KMS-11 (cell line): ENCODE results near the gene RAB1A.

Source experiments
- H2AFZ ChIP-seq: fragments of 200-600 bp; sonication (generic); 2 replicates; pipeline ENCODE4 v1.6.1; 2016; ENCODE audit warnings: antibody characterized with exemption, mixed run types, low read depth
- H3K27ac ChIP-seq: fragments of 200-600 bp; sonication (generic); 2 replicates; pipeline ENCODE4 v1.6.1; 2016; ENCODE audit warnings: mild to moderate bottlenecking, mixed run types
- H3K27me3 ChIP-seq: fragments of 200-600 bp; sonication (generic); 2 replicates; pipeline ENCODE4 v1.6.1; 2017; ENCODE audit warnings: mild to moderate bottlenecking, low read depth, mixed run types, moderate library complexity; ENCODE audit not compliant: insufficient read depth
- H3K36me3 ChIP-seq: fragments of 200-600 bp; sonication (generic); 2 replicates; pipeline ENCODE4 v1.6.1; 2017; ENCODE audit warnings: mild to moderate bottlenecking, mixed run types; ENCODE audit not compliant: insufficient read depth
- H3K4me1 ChIP-seq: fragments of 200-600 bp; sonication (generic); 2 replicates; pipeline ENCODE4 v1.6.1; 2016; ENCODE audit warnings: mild to moderate bottlenecking, low read depth, mixed run types; ENCODE audit not compliant: poor library complexity, severe bottlenecking
- H3K4me2 ChIP-seq: fragments of 200-600 bp; sonication (generic); 2 replicates; pipeline ENCODE4 v1.7.0; 2016; ENCODE audit warnings: mild to moderate bottlenecking, mixed run types
- H3K4me3 ChIP-seq: fragments of 200-600 bp; sonication (generic); IDR thresholded peaks from 2 replicates; pipeline ENCODE4 v1.6.1; 2017; ENCODE audit warnings: low read depth, low read length, mixed read lengths; ENCODE audit not compliant: insufficient read depth
- H3K79me2 ChIP-seq: fragments of 200-600 bp; sonication (generic); 2 replicates; pipeline ENCODE4 v1.6.1; 2016; ENCODE audit warnings: low read depth, mixed run types; ENCODE audit not compliant: insufficient read depth
- H3K9ac ChIP-seq: fragments of 200-600 bp; sonication (generic); 2 replicates; pipeline ENCODE4 v1.6.1; 2016; ENCODE audit warnings: mild to moderate bottlenecking, mixed run types
- H4K20me1 ChIP-seq: fragments of 200-600 bp; sonication (generic); 2 replicates; pipeline ENCODE4 v1.6.1; 2016; ENCODE audit warnings: mild to moderate bottlenecking, mixed run types; ENCODE audit not compliant: insufficient read depth
- CTCF ChIP-seq: fragments of 200-600 bp; sonication (generic); conservative IDR thresholded peaks from 2 replicates; pipeline ENCODE4 v1.6.1; 2017; ENCODE audit warnings: low read depth, mild to moderate bottlenecking, antibody characterized with exemption, low read length, moderate library complexity, mixed read lengths

The RAB1A gene

GRCh38 chr2:65046633-65047407 is 83.1 kb downstream of the RAB1A start:
- H3K36me3 ChIP-seq: no peaks in the 10 kb centered on the region
- H4K20me1 ChIP-seq: no peaks in the 10 kb centered on the region
- H3K27me3 ChIP-seq: no peaks in the 10 kb centered on the region
- H3K4me3 ChIP-seq: no peak overlapping the region
- no peak for TF ChIP-seq CTCF
- H2AFZ ChIP-seq: no peak overlapping the region
- no peaks in the 10 kb centered on the region for H3K79me2 ChIP-seq
- H3K4me2 ChIP-seq: no peak overlapping the region
- H3K4me1 ChIP-seq: peaks cover 26% of the 10 kb centered on the region
- no peak overlapping the region for H3K27ac ChIP-seq
- no peak overlapping the region for H3K9ac ChIP-seq

GRCh38 chr2:65045651-65046050 is 84.3 kb downstream of the RAB1A start:
- Histone ChIP-seq H3K4me3 (no peak overlapping the region), H3K4me2 (no peak overlapping the region), H4K20me1 (no peaks in the 10 kb centered on the region), H3K27ac (no peak overlapping the region), H3K27me3 (no peaks in the 10 kb centered on the region), H2AFZ (no peak overlapping the region), H3K79me2 (no peaks in the 10 kb centered on the region), H3K4me1 (peaks cover 23% of the 10 kb centered on the region), H3K9ac (no peak overlapping the region), H3K36me3 (no peaks in the 10 kb centered on the region)
- TF ChIP-seq CTCF: no peak

- Histone ChIP-seq H3K9ac (no peak overlapping the region), H3K27me3 (no peaks in the 10 kb centered on the region), H3K79me2 (no peaks in the 10 kb centered on the region), H3K4me2 (no peak overlapping the region), H2AFZ (no peak overlapping the region), H3K4me3 (no peak overlapping the region), H3K36me3 (no peaks in the 10 kb centered on the region), H3K27ac (no peak overlapping the region), H4K20me1 (no peaks in the 10 kb centered on the region), H3K4me1 (peaks cover 21% of the 10 kb centered on the region)
- no peak for TF ChIP-seq CTCF
Measured at GRCh38 chr2:65044097-65044735, 85.7 kb downstream of the RAB1A start.

GRCh38 chr2:65043001-65043400 is 86.9 kb downstream of the RAB1A start:
- H3K27ac ChIP-seq: no peak overlapping the region
- no peaks in the 10 kb centered on the region for H3K36me3 ChIP-seq
- no peak overlapping the region for H3K4me2 ChIP-seq
- H3K79me2 ChIP-seq: no peaks in the 10 kb centered on the region
- H2AFZ ChIP-seq: no peak overlapping the region
- no peaks in the 10 kb centered on the region for H3K27me3 ChIP-seq
- no peak for TF ChIP-seq CTCF
- H3K9ac ChIP-seq: no peak overlapping the region
- peaks cover 16% of the 10 kb centered on the region for H3K4me1 ChIP-seq
- no peaks in the 10 kb centered on the region for H4K20me1 ChIP-seq
- H3K4me3 ChIP-seq: no peak overlapping the region
